ENCODE measurements around the gene LPCAT1. TPM values are rescaled to one million over a fixed set of nuclear protein-coding genes. Genes with fewer than 3 reads are reported as not detected.

The LPCAT1 gene
- total RNA-seq, 1 donor from 2014 or later: 25.3 TPM

DNA sequence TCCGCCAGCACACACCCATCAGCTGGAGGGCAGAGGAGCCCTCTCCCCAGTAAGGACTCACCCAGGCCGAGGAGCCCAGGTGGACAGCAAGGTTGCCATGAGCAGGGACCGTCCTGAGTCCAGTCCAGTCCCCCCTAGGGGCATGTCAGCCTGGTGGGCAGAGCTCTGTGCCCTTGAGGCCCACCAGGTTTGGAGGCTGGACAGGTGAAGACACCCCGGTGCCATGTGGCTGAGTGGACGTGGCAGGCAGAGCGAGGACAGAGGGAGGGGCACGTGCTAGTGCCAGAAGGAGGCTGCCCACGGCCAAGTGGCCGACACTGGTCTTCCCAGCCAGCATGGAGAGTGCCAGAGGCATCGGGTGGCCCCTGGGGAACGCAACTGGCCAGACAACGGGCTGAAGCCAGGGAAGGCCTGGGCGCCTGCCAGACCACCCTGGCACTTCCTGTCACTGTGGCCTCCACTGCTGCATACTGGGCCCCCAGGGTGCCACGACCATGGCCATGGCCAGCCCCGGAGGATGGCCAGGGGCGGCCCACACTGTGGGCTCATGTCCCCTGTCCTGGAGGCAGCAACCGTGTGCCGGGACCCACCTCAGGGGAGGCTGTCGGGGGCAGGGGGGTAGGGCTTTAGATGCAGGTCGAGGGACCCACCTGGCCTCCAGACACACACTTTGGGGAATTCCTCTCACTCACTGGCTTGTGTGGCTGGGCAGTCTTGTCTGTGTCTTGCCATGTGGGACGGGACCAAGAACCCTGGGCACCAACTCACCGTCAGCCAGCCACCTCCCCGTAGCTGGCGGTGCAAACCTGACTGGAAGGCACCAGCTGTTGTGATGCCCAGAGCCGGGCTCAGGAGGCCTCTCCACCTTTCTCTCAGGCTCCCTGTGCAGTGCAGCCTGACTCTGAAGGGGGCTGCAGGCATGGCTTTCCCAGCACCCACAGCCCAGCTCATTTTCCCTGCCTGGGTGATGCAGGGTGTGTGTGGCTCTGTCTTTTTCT, 42.3 kb upstream of the LPCAT1 start:
- TF ChIP-seq, protein P1, sequence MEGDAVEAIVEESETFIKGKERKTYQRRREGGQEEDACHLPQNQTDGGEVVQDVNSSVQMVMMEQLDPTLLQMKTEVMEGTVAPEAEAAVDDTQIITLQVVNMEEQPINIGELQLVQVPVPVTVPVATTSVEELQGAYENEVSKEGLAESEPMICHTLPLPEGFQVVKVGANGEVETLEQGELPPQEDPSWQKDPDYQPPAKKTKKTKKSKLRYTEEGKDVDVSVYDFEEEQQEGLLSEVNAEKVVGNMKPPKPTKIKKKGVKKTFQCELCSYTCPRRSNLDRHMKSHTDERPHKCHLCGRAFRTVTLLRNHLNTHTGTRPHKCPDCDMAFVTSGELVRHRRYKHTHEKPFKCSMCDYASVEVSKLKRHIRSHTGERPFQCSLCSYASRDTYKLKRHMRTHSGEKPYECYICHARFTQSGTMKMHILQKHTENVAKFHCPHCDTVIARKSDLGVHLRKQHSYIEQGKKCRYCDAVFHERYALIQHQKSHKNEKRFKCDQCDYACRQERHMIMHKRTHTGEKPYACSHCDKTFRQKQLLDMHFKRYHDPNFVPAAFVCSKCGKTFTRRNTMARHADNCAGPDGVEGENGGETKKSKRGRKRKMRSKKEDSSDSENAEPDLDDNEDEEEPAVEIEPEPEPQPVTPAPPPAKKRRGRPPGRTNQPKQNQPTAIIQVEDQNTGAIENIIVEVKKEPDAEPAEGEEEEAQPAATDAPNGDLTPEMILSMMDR (IDR thresholded peaks at IDR 0.05; ENCODE audit: insufficient read depth, low read length, severe bottlenecking): no peak
- DNase-seq (ENCODE audit: low read depth): no peak
- no peaks in the 10 kb centered on the region for H3K36me3 ChIP-seq (ENCODE audit: control insufficient read depth, insufficient read depth, low read length)
- peaks cover 3% of the 10 kb centered on the region for H3K27me3 ChIP-seq (ENCODE audit: control insufficient read depth, insufficient read depth, low read length)
- H3K4me3 ChIP-seq (ENCODE audit: low read depth, low read length): no peak overlapping the region
- FAIRE-seq: no peak

DNA sequence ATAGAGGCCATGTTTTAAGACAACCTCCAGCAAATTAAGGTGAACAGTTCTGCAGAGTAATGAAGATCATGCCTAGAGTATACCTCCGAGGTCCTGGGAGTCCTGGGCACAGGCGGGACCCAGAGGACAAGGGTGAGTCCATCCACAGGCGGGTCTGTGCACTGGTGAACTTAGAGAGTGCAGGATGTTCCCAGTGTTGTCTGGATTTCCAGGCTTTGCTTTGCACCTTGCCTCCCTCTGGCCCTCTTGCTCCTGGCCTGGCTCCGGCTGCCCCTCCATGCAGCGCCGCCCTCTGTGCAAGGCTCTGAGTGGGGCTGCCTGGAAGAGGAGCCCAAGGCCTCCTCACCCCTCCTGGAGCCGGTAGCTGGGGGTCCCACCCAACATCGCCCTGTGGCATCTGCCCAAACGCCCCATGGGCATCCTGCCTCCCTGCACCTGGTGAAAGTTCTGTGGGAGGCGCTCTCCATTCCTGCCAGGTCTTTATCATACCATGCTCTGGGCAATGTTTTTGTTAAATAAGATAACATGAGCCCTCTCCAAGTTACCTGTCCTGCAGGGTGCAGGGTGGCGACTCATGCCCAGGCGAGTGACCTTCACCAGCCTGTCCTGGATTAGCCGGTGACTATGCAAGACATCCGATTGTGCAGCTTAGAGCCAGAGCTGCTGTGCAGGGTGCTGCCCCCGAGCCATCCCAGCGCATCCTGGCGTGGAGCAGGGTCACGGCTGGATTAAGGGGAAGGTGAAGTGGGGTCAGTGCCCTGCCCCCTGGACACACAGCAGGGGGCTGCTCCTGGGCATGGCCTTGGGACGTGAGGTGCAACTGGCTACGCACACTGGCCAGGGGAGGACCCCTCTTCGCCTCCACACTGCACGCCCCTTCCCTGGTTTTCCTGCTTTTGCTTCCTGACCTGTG, 41.3 kb upstream of the LPCAT1 start:
- DNase-seq (ENCODE audit: low read depth) (no peak), FAIRE-seq (no peak)
- Histone ChIP-seq H3K27me3 (ENCODE audit: control insufficient read depth, insufficient read depth, low read length) (peaks cover 3% of the 10 kb centered on the region), H3K36me3 (ENCODE audit: control insufficient read depth, insufficient read depth, low read length) (no peaks in the 10 kb centered on the region), H3K4me3 (ENCODE audit: low read depth, low read length) (no peak overlapping the region)
- TF ChIP-seq, protein P1 (IDR thresholded peaks at IDR 0.05; ENCODE audit: insufficient read depth, low read length, severe bottlenecking): no peak

DNA sequence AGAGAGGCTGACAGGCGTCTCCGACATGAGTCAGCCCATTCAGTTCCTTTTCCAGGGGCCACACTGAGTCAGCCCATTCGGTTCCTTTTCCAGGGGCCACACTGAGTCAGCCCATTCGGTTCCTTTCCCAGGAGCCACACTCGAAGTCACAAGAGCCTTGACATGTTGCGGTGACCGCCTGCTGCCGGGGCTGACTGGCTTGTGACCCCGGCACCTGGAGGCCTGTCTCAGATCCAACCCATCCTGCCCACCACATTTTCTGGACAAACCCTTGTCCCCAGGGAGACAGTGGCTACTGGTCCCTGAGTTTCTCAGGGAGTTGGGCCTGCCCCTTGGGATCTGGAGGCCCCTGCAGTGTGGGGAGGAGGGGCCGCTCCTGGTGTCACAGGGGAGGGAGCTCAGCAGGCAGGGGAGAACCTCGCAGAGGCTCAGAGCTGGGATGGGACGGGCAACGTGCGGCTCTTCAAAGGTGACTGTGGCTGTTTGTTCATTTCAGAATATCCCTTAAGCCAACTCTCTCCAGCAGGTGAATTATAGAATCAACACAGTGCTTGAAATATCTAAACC, 40.5 kb upstream of the LPCAT1 start:
- Histone ChIP-seq H3K4me3 (ENCODE audit: low read depth, low read length) (no peak overlapping the region), H3K27me3 (ENCODE audit: control insufficient read depth, insufficient read depth, low read length) (peaks cover 3% of the 10 kb centered on the region), H3K36me3 (ENCODE audit: control insufficient read depth, insufficient read depth, low read length) (no peaks in the 10 kb centered on the region)
- DNase-seq (ENCODE audit: low read depth) (peak; percentile 80), FAIRE-seq (no peak)
- TF ChIP-seq, protein P1 (IDR thresholded peaks at IDR 0.05; ENCODE audit: insufficient read depth, low read length, severe bottlenecking): no peak

DNA sequence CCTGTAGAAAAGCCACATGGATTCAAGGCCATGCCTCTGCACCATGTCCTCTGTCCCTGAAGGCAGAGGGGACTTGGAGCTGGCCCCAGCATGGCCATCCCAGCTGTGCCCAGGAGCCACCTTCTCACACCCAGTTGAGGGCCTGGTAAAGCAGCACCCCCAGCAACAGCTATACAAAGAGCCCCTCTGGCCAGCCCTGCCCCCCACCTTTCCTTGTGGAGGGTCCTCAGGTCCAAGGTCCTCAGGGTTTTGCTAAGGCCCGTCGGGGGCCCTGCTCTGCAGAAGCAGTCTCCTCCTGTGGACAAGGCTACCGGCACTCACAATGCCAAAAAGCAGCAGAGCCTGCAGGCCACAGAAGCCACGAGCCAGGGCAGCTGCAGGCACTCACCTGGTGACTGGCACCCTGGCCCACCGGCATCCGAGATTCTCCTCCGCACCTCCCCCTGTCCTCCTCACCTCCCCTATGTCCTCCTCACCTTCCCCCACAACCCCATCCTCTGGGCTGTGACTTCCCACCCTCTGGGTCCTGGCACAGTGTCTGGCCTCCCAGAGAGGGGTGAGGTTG, 39.9 kb upstream of the LPCAT1 start:
- Histone ChIP-seq H3K4me3 (ENCODE audit: low read depth, low read length) (no peak overlapping the region), H3K36me3 (ENCODE audit: control insufficient read depth, insufficient read depth, low read length) (no peaks in the 10 kb centered on the region), H3K27me3 (ENCODE audit: control insufficient read depth, insufficient read depth, low read length) (peaks cover 6% of the 10 kb centered on the region)
- DNase-seq (ENCODE audit: low read depth) (no peak), FAIRE-seq (no peak)
- TF ChIP-seq, protein P1 (IDR thresholded peaks at IDR 0.05; ENCODE audit: insufficient read depth, low read length, severe bottlenecking): no peak

DNA sequence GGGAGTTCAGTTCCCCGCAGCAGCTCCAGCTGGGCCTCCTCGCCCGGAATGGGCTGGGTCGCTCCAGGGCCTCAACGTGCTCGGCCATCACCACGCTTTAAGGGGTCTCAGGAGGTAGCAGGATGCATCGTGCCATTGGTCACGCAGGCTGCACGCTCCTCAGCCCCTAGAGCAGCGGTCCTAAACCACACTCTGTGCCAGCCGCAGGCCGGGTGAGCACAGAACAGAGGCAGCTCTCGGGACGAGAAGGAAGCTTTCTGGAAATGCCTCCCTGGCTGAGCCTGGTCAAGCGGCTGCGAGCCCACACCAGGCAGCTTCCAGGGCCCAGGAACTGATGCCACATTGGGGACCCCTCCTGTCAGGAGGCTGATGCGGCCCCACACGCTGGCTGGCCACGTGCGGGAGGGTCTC, 39.3 kb upstream of the LPCAT1 start:
- H3K4me3 ChIP-seq (ENCODE audit: low read depth, low read length): no peak overlapping the region
- no peak for FAIRE-seq

More for the DNA sequence above, 39.3 kb upstream of the LPCAT1 start:
- Histone ChIP-seq H3K36me3 (ENCODE audit: control insufficient read depth, insufficient read depth, low read length) (no peaks in the 10 kb centered on the region), H3K27me3 (ENCODE audit: control insufficient read depth, insufficient read depth, low read length) (peaks cover 8% of the 10 kb centered on the region)
- DNase-seq (ENCODE audit: low read depth): no peak
- TF ChIP-seq, protein P1 (IDR thresholded peaks at IDR 0.05; ENCODE audit: insufficient read depth, low read length, severe bottlenecking): no peak

Data from bronchial epithelial cell (primary cell).